PC-3 (cell line): Measurements from ENCODE around the gene ASCC3.

Experiments
- EZH2 ChIP-seq: fragments of 300-600 bp; sonication (generic); IDR thresholded peaks from one replicate; pipeline ENCODE4 v1.6.1; 2017; ENCODE audit warnings: antibody characterized with exemption, mild to moderate bottlenecking, low read length; ENCODE audit not compliant: unreplicated experiment
- EZH2phosphoT487 ChIP-seq: fragments of 300-600 bp; sonication (generic); IDR thresholded peaks from 2 replicates; pipeline ENCODE4 v1.6.1; 2018; ENCODE audit warnings: mild to moderate bottlenecking, antibody characterized with exemption, low read length, borderline replicate concordance
- TF ChIP-seq, protein P1 (sequence below): fragments of 300-600 bp; sonication (generic); conservative IDR thresholded peaks from 2 replicates; pipeline ENCODE4 v1.5.1; 2017; ENCODE audit warnings: antibody characterized with exemption, low read depth, mild to moderate bottlenecking, low read length

DNA sequence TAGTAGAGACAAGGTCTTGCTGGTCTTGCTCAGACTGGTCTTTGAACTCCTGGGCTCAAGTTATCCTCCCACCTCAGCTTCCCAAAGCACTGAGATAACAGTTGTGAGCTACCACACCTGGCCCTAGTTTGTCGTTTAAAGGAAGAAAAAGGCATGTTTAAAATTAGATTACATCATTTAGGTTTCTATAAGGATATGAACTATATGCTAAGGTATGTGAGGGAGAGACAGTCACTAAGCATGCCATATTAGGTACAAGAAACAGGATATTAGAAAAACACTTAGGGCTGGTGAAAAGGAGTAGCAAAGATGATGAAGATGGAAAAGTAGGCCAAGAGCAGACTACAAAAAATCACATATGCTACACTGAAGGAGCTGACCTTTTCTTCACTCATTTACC, 106.4 kb downstream of the ASCC3 start:
- TF ChIP-seq, protein P1, sequence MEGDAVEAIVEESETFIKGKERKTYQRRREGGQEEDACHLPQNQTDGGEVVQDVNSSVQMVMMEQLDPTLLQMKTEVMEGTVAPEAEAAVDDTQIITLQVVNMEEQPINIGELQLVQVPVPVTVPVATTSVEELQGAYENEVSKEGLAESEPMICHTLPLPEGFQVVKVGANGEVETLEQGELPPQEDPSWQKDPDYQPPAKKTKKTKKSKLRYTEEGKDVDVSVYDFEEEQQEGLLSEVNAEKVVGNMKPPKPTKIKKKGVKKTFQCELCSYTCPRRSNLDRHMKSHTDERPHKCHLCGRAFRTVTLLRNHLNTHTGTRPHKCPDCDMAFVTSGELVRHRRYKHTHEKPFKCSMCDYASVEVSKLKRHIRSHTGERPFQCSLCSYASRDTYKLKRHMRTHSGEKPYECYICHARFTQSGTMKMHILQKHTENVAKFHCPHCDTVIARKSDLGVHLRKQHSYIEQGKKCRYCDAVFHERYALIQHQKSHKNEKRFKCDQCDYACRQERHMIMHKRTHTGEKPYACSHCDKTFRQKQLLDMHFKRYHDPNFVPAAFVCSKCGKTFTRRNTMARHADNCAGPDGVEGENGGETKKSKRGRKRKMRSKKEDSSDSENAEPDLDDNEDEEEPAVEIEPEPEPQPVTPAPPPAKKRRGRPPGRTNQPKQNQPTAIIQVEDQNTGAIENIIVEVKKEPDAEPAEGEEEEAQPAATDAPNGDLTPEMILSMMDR: no peak
- TF ChIP-seq EZH2: no peak
- no peak for TF ChIP-seq EZH2phosphoT487
